ENCODE data around the gene SLC9C2. TPM values are rescaled to one million over a fixed set of nuclear protein-coding genes. Genes with fewer than 3 reads are reported as not detected.

SLC9C2 gene, protein sequence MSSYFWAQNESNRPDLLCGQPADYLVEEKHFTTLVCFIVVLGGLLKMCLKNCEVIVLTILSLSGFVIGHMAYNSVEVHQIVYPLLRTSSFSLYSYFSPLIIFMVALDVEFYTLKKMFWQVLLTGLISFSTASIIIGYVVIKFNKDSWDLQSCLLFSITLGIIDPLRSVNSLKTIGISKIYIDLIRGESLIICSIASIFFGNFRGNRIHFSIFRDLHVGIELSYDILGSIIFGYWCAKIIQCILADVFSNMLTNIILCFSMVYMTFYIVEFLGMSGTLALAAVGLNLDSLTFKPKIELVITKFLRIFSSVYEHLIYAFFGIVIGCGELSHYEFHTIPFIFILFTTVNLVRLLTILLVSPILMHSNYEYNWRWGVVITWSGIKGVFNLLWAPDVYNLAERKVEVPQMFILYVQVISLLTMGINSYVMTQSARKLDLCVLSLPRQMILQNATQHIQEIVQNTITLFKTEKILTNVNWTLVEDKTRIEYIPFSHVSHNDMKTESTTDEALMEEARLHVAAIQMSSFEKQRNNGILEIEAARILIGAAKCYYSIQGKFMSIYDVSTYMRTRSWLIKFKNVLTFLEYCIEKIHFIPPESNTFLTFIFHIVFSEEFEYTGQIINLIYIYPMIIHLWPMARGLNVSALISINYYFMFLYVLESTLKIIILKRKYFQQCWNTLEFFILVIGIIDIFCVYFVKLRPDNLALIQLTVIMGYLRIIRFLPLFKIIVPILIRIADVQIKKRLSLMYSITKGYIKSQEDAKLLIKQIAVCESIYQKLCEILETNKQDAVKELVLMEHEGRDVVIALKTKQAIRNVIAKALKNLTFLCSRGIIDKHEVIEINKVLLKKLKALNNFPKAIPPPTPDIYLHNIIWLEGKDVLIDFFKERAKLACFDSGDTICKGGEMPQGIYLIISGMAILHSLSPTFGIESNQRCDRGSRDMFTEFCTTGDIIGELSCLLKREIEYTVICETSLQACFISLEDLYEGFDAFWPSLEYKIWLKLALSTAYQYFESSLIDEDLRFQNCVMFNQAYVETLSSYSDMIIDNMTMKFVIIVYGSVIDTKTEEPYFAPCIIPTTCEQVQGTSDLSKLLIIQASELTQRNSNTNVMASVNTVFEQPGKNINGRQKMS
- total RNA-seq, result not detected in 2 replicates

DNA sequence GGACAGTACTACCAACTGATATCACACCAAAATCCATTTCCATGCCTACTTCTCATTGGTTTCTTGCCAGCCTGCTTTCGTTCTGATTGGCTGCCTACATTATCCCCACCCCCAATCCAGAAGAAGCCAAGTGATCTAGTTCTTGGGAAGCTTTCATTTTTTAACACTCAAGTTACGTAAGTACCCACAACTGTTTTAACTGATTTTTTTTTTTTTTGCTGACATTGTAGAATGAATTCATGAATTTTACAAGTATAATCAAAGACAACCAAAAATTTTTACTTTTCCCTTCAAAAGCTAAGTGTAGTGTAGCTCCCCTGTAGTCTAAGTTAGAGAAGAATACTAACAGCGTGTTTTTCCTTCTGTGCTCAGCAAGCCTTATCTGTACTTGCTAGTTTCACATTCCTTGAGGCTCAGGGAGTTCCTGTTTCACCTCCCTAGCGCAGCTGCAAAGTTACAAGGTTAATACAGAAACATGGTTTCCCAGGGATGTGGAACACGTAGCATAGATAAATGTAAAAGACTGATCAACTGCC lies at the start of gene SLC9C2:
TSS of gene SLC9C2 (minus strand) at position 17 of the 536 bp plus-strand sequence. CDS start 1,296 bp downstream, outside the sequence.

DNA sequence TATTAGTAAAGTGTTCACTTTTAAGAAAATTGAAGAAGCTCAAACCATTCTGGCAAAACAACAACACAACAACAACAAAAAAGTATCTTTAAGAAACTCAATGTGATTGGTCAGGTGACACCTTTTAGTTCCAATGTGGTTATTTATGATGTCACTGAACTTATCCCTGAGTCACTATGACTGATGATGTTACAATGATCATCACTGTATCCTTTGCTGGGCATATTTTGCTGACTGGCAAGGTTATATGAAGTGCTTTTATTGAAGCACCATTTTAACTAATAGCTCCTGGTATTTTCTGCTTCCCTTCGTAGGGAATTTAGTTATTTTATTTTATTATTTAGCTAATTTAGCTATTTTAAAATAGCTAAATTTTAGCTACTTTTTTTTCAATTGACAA lies 32.2 kb upstream of the SLC9C2 start, which contains the start of gene TEX50:
TSS of gene TEX50 (plus strand) at position 223 of the 400 bp plus-strand sequence. CDS start 184 bp downstream, outside the sequence.

DNA sequence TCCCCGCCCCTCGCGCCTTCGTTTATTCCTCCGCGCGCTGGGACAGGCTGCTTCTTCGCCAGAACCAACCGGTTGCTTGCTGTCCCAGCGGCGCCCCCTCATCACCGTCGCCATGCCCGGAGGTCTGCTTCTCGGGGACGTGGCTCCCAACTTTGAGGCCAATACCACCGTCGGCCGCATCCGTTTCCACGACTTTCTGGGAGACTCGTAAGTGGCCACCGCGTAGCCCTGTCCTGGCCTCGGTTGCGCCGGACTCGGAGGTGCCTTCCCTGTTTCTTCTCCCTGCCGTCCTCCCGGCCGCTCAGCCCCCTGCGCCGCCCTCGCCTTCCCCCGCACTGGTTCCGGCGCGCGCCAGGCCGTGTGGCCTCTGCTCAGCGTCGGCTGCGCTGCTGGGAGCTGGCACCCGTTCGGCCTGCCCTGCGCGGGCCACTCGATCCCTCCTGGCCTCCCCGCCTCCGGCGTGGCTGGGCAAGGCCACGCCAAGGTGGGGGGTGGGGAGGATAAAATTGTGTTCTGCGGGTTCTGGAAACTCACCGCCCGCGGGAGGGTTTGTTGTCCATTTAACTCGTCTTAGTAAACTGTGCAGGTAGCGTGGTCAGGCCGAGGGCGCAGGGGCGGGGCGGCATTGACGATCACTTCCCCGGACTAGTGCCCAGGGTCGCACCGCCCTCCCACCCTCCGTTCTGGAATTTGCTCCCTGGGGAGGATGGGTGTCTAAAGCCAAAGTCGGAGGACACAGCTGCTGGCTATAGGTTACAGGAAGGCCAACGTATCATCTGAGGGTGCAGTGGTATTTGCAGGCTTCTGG lies 125.4 kb downstream of the SLC9C2 start, which contains the start of gene PRDX6:
TSS of gene PRDX6 (plus strand) at position 50 of the 808 bp plus-strand sequence. CDS start at position 113, 63 bp downstream.

Other genes with a start within 250 kb of the SLC9C2 start
- gene PRDX6, start 125.7 kb downstream of the SLC9C2 start, total RNA-seq, result 159 and 186 TPM in 2 replicates
- gene TEX50, start 32.3 kb upstream of the SLC9C2 start, total RNA-seq, result not detected in 2 replicates
- 0.33 TPM in 1 of 2 replicates, not detected in the other for gene ANKRD45, start 66.8 kb upstream of the SLC9C2 start, total RNA-seq
- gene KLHL20, start 111.9 kb upstream of the SLC9C2 start, total RNA-seq, result 32.0 and 36.6 TPM in 2 replicates
- gene DARS2, start 221.6 kb upstream of the SLC9C2 start, total RNA-seq, result 16.7 and 25.1 TPM in 2 replicates
- 11.1 and 20.7 TPM in 2 replicates for gene CENPL, start 221.8 kb upstream of the SLC9C2 start, total RNA-seq

Measured in vein endothelial cell (primary cell).